ENCODE results near the gene MTERF1.

The MTERF1 gene

GRCh38 chr7:91880413-91881241, at the start of gene MTERF1:
Gene MTERF1 (minus strand): TSS chr7:91880702. CDS start chr7:91880083, 619 bp downstream.
- peak; percentile 92 to 95 for DNase-seq (ENCODE audit: low read depth in 2 of 2)
- peak; percentile 96 for TF ChIP-seq CTCF (IDR thresholded peaks at IDR 0.05; ENCODE audit: low read depth, low read length)
- H3K4me3 ChIP-seq (replicated peaks in 1 of 2; ENCODE audit: low read depth in 2 of 2, low read length in 2 of 2) = peak within 1 kb of the TSS; percentile 72 to 79

GRCh38 chr7:91929463-91929862, 49.0 kb upstream of the MTERF1 start:
- H3K4me3 ChIP-seq (replicated peaks in 1 of 2; ENCODE audit: low read depth in 2 of 2, low read length in 2 of 2) = no peak overlapping the region
- no peak for TF ChIP-seq CTCF (IDR thresholded peaks at IDR 0.05; ENCODE audit: low read depth, low read length)
- DNase-seq (ENCODE audit: low read depth in 2 of 2) = no peak

GRCh38 chr7:91927912-91928311, 47.4 kb upstream of the MTERF1 start:
- no peak for TF ChIP-seq CTCF (IDR thresholded peaks at IDR 0.05; ENCODE audit: low read depth, low read length)
- no peak for DNase-seq (ENCODE audit: low read depth in 2 of 2)

GRCh38 chr7:91922857-91923256, 42.4 kb upstream of the MTERF1 start:
- no peak for DNase-seq (ENCODE audit: low read depth in 2 of 2)
- TF ChIP-seq CTCF (IDR thresholded peaks at IDR 0.05; ENCODE audit: low read depth, low read length) = no peak
- no peak overlapping the region for H3K4me3 ChIP-seq (replicated peaks in 1 of 2; ENCODE audit: low read depth in 2 of 2, low read length in 2 of 2)

More at GRCh38 chr7:91927912-91928311, 47.4 kb upstream of the MTERF1 start:
- H3K4me3 ChIP-seq (replicated peaks in 1 of 2; ENCODE audit: low read depth in 2 of 2, low read length in 2 of 2) = no peak overlapping the region

- DNase-seq (ENCODE audit: low read depth in 2 of 2) = no peak
- no peak overlapping the region for H3K4me3 ChIP-seq (replicated peaks in 1 of 2; ENCODE audit: low read depth in 2 of 2, low read length in 2 of 2)
- TF ChIP-seq CTCF (IDR thresholded peaks at IDR 0.05; ENCODE audit: low read depth, low read length) = no peak
Observed at GRCh38 chr7:91918356-91918755, 37.9 kb upstream of the MTERF1 start.

GRCh38 chr7:91916051-91916440, 35.5 kb upstream of the MTERF1 start:
- no peak for TF ChIP-seq CTCF (IDR thresholded peaks at IDR 0.05; ENCODE audit: low read depth, low read length)
- DNase-seq (ENCODE audit: low read depth in 2 of 2) = no peak
- H3K4me3 ChIP-seq (replicated peaks in 1 of 2; ENCODE audit: low read depth in 2 of 2, low read length in 2 of 2) = no peak overlapping the region
